ENCODE results near the gene ZSCAN2.
"Not testable (repeated sequence)": the region's sequence is repeated elsewhere in the genome, so short reads cannot be mapped to it uniquely, and the experiment has no call there.

Gene ZSCAN2

DNA sequence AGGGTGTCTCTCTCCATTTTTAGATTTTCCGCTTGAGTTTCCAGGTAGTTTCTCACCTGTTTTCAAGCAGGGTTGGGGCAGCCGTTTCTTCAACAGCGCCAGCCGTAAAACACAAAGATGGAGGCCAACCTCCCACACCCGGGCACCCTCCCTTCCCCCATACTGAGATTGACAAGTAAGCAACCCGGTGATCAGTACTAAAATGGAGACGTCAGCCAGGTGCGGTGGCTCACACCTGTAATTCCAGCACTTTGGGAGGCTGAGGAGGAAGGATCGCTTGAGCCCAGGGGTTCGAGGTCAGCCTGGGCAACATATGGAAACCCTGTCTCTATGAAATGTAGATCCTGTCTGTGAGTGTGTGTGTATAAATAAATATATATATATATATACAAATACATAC is 903 bp upstream of the ZSCAN2 start:
- DNase-seq, result no peak

DNA sequence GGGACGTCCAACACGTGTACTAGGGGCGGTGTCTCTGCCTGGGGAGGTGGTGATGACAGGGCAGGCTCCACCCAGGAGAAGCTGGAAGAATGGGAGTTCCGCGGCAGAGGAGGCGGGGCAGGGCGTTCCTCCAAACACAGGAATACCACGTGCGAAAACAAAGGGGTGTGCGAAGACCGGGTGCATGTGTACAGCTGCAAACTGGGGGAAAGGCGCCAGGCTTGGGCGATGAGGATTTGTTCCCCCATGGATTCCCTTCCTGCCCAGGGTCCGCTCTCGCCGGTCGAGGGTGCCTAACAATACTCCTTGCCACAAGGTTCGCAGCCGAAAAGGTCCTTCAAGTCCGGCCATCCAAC is 500 bp upstream of the ZSCAN2 start:
- DNase-seq, result peak; percentile 68

- DNase-seq, result no peak
Observed at GRCh38 chr15:84601555-84601838, 688 bp downstream of the ZSCAN2 start.

DNA sequence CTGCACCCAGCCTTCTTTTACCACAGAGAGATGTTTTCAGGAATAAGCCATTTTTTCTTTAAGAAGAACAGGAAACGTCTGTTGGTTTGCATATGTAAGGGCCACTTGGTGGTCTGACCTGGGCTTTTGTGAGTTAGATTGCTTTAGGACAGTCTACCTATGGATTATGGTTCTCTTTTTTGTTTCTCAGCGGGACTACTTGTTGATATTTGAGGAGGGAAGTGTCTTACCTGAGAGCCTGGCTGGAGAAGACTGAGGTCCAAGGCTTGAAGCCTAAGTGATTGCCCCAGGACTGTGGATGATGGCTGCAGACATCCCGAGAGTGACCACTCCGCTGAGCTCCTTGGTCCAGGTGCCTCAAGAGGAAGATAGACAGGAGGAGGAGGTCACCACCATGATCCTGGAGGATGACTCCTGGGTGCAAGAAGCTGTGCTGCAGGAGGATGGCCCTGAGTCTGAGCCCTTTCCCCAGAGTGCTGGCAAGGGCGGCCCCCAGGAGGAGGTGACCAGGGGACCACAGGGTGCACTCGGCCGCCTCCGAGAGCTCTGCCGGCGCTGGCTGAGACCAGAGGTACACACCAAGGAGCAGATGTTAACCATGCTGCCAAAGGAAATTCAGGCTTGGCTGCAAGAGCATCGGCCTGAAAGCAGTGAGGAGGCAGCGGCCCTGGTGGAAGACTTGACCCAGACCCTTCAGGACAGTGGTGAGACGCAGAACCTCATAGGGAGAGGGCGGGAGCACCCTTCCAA is 3.0 kb downstream of the ZSCAN2 start:
- DNase-seq, result no peak

GRCh38 chr15:84604826-84605553 is 4.2 kb downstream of the ZSCAN2 start:
- DNase-seq, result no peak

- no peak for DNase-seq
Observed at GRCh38 chr15:84605554-84605882, 4.7 kb downstream of the ZSCAN2 start.

DNA sequence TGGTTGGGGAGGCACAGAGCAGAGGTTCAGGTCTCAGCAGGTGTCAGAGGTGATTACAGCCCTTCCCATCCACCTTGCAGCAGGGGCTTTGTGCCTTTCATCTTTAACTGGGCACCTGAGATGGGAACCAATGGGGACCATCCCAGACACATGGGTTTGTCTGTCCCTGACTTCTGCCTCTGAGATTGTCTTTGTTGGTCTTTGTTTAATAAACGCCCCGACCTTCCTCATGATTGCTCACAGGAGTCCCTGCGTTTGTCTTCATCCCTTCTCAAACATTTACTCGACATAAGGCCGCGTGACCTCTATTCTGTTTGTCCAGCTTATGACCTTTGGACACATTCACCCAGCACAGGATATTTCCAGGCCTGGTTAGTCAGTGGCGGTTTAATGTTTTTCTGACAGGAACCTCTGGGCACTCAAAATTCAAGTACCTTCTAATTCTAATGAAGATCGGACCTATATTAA is 5.9 kb downstream of the ZSCAN2 start:
- no peak for DNase-seq

DNA sequence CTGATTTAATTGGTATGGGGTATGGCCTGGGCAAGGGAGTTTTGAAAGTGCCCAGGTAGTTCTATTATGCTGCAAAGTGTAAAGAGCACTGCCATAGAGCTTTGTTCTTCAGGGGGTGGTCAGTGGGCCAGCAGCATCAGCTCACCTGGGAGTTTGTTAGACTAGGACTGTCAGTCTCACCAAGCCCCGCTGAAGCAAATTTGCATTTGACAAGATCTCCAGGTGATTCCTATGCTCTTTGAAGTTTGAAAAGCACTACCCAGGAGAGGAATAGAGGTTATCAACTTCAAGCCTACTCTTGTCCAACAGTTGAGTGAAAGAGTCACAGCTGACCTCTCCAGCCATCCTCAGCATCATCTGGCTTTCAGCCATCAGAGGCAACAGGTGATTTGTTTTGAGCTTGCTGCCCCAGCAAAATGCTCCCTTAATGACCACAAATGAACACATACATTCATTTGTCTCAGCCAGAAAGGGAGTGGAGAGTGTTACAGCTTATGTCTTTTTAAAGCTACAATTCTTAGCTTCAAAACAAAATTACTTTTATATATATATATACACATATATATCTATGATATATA is 8.0 kb downstream of the ZSCAN2 start:
- no peak for DNase-seq

DNA sequence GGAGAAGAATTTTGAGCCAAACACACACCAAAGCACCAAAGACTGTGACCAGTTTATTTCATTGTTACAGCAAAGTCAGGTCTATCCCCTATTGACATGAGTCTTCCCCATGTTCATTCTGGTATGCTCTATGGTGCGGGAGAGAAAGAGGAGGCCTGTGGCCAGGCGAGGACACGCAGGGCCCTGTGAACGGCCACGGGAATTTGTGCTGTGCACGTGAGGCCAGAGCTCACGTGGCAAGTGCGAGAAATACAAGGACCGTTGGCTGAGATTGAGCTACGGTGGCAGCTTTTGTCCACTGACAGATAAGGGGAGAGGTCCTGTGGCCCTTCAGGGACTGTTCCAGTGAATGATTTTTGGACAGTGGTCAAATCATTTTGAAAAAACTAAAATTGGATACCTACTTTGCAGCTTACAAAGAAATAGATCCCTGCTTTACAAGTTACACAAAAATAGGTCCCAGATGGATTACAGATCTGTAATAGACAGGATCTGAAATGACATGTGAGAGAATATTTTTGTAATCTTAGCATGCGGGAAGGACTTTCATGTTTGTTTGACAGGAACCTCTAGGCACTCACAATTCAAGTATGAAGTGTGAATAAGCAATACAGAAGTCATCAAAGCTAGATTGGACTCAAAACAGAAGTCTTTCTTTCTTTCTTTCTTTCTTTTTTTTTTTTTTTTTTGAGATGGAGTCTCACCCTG is 9.2 kb downstream of the ZSCAN2 start:
- DNase-seq, result no peak

DNA sequence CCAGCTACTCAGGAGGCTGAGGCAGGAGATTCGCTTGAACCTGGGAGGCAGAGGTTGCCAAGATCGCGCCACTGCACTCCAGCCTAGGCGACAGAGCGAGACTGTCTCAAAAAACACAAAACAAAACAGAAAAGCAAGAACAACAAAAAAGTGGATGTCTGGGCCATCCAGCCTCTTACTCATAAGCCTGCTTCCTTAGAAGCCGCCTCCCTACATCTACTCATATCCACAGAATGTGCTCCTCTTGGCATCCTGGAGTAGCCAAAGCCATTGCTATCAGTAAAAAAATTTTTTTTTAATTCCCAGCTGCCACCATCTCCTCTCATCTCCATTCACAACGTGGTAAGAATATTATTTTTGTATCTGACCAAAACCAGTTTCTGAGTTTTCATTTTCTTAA is 10.8 kb downstream of the ZSCAN2 start:
- DNase-seq, result no peak

DNA sequence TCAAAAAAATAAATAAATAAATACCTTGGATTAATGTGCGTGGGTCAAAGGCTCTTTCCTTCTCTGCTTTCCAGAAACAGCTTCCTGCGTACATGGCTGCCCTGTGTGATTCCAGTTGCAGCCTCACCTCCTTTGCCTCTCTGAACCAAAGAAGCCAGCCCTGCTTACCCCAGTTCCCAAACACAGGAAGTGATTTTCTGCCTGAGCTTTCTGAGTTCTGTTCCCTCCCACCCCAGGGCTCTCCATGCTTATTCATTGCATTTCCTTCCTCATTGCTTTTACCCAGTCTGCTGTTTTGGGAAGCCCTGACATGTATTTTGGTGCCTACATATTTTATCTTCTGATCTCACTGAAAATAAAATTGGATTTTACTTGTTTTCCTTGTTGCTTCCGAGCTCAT is 15.4 kb downstream of the ZSCAN2 start:
- DNase-seq, result no peak

DNA sequence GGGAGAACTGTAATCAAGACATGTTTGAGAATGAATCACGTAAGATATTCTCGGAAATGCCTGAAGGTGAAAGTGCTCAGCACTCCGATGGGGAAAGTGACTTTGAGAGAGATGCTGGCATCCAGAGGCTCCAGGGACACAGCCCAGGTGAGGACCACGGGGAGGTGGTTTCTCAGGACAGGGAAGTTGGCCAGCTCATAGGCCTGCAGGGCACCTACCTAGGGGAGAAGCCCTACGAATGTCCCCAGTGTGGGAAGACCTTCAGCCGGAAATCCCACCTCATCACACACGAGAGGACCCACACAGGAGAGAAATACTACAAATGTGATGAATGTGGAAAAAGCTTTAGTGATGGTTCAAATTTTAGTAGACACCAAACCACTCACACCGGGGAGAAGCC is 19.8 kb downstream of the ZSCAN2 start:
- DNase-seq, result no peak

DNA sequence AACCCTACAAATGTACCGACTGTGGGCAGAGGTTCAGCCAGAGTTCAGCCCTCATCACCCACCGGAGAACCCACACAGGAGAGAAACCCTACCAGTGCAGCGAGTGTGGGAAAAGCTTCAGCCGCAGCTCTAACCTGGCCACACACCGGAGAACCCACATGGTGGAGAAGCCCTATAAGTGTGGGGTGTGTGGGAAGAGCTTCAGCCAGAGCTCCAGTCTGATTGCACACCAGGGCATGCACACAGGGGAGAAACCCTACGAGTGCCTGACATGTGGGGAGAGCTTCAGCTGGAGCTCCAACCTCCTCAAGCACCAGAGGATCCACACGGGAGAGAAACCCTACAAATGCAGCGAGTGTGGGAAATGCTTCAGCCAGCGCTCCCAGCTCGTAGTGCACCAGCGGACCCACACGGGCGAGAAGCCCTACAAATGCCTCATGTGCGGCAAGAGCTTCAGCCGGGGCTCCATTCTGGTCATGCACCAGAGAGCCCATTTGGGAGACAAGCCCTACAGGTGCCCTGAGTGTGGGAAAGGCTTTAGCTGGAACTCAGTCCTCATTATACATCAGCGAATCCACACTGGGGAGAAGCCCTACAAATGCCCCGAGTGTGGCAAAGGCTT is 20.7 kb downstream of the ZSCAN2 start:
- DNase-seq, result no peak

DNA sequence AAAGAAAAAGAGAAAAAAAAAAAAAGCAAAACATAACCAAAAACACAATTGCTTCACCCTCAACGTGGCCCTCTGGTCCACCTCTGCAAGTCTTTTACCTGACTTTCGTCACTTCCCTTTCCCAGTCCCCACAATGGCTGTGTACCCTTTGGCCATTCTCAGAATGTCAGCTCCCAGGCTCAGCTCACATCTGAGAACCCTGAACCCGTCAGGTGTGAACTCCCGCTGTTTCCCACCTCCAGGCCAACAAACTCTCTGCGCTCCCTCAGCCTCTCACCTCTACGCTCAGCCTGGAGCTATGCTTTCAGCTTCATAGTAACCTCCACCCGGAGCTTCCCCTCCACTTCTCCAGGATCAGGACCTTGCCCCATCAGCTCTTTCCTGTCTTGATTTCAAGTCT is 23.6 kb downstream of the ZSCAN2 start:
- no peak for DNase-seq

DNA sequence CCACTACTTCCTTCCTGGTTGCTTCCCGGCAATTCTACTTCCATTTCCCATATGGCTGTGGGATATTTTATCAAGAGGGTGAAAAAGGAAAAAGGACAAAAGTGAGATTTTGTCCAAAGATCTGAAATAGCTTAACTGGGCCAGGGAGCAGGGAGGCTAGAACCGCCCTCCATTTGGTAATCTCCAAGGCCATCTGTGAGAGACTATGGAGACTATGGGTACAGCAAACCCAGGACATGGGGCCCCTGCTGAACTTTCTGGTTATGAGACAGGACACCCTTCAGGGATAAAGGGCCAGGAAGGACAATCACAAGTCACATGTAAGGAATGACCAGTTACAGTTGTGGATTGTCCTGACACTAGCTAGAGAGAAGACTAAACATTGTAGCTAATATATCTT is 24.3 kb downstream of the ZSCAN2 start:
- no peak for DNase-seq

- no peak for DNase-seq
Observed at GRCh38 chr15:84629033-84629432, 28.2 kb downstream of the ZSCAN2 start.

DNA sequence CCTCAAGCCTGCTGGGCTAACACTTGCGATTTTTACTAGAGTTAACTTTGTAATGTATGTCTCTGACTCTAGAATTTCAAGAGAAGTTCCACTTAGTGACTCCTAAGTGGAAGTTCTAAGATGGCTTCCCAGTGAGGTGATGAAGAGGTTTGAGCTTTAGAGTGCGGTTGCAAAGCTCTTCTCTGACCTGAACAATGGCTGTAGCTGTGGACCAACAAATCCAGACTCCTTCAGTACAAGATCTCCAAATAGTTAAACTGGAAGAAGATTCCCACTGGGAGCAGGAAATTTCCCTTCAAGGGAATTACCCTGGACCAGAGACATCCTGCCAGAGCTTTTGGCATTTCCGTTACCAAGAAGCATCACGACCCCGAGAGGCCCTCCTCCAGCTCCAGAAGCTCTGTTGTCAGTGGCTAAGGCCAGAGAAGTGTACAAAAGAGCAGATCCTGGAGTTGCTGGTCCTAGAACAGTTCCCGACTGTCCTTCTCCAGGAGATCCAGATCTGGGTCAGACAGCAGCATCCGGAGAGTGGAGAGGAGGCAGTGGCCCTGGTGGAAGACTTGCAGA is 31.0 kb downstream of the ZSCAN2 start:
- no peak for DNase-seq

GRCh38 chr15:84633311-84634227 is 32.8 kb downstream of the ZSCAN2 start:
- DNase-seq, result peak; percentile 59

- DNase-seq, result no peak
Observed at GRCh38 chr15:84634228-84634837, 33.5 kb downstream of the ZSCAN2 start.

DNA sequence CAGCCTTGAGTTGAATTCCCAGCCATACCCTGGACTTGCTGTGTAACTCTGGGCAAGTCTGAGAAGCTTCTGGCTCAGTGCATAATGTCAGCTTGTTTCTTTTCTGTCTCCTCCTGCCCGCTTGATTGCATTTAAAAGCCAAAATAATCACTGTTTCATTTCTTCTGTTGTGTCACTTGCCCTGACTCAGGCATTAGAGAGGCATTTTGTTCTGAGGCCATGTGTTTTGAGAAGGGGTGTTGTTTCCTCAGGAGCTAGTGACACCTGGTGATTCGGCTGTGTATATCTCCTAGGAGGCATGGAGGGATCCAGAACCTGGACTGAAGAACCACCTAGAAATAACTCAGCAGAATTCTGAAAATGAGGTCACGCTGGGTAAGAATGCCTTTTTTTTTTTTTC is 37.3 kb downstream of the ZSCAN2 start:
- DNase-seq, result no peak

- not testable (repeated sequence) for DNase-seq
Observed at GRCh38 chr15:84641871-84642270, 41.1 kb downstream of the ZSCAN2 start.

GRCh38 chr15:84642640-84643039 is 41.8 kb downstream of the ZSCAN2 start:
- DNase-seq, result not testable (repeated sequence)

Measured in CD4-positive, alpha-beta T cell treated with Interferon gamma for 1 hour (primary cell).